AG04450 (cell line): ENCODE data around the gene SLIRP. TPM values are rescaled to one million over a fixed set of nuclear protein-coding genes. Genes with fewer than 3 reads are reported as not detected.
"Not testable (repeated sequence)": the region's sequence is repeated elsewhere in the genome, so short reads cannot be mapped to it uniquely, and the experiment has no call there.

Source experiments
- CTCF ChIA-PET: fragments of 300-600, 350-600 bp; formaldehyde crosslinking; extraction: SDS; loops from one replicate; lab custom pipeline; 2022; ENCODE audit warnings: antibody characterized with exemption, inconsistent platforms; lab: Charles Lee
- POLR2A ChIA-PET: fragments of 350-600 bp; formaldehyde crosslinking; extraction: SDS; loops from one replicate; lab custom pipeline; 2021; ENCODE audit warnings: antibody characterized with exemption, inconsistent platforms; lab: Yijun Ruan, JAX
- DNase-seq: peaks from one replicate; pipeline ENCODE4 v3.0.0-alpha.2; 2011; ENCODE audit warnings: low read depth, low spot score
- H3K27ac ChIP-seq: one replicate; pipeline ENCODE4 v1.5.1; 2012; ENCODE audit warnings: low read depth, low read length, control low read depth
- H3K27me3 ChIP-seq: one replicate; pipeline ENCODE4 v1.6.0; 2012; ENCODE audit warnings: low read length; ENCODE audit not compliant: control insufficient read depth, insufficient read depth
- H3K4me3 ChIP-seq: 2 replicates; pipeline ENCODE4 v1.5.1; 2011; ENCODE audit warnings: mild to moderate bottlenecking, low read depth, low read length, control low read depth
- H3K9me3 ChIP-seq: 2 replicates; pipeline ENCODE4 v1.5.1; 2012; ENCODE audit warnings: low read length; ENCODE audit not compliant: control insufficient read depth, insufficient read depth
- CTCF ChIP-seq: IDR thresholded peaks from 2 replicates; pipeline ENCODE4 v1.5.1; 2011; ENCODE audit warnings: low read depth, low read length, control low read depth, inconsistent platforms
- polyA plus RNA-seq: library from polyadenylated mRNA; depleted of rRNA; stranded (reverse); fragments of >200 nt; gene quantifications from 2 replicates; pipeline ENCODE4 v1.2.3, GENCODE V29; 2011

The SLIRP gene
- polyA plus RNA-seq, 1 experiment = 308 TPM

- POLR2A ChIA-PET = no interaction called here
- Histone ChIP-seq H3K4me3 (no peak overlapping the region), H3K27ac (no peak overlapping the region), H3K27me3 (no peaks in the 10 kb centered on the region), H3K9me3 (no peaks in the 10 kb centered on the region)
- CTCF ChIA-PET = no interaction called here
- no peak for DNase-seq
- TF ChIP-seq CTCF = no peak
These were observed 30.8 kb downstream of the SLIRP start for GRCh38 chr14:77738559-77739250.

GRCh38 chr14:77741438-77741837 lies 33.5 kb downstream of the SLIRP start:
- no peak overlapping the region for H3K4me3 ChIP-seq
- H3K27me3 ChIP-seq = no peaks in the 10 kb centered on the region
- POLR2A ChIA-PET = no interaction called here
- no peak for DNase-seq
- no peak overlapping the region for H3K27ac ChIP-seq
- H3K9me3 ChIP-seq = no peaks in the 10 kb centered on the region
- CTCF ChIA-PET = no interaction called here
- TF ChIP-seq CTCF = no peak

GRCh38 chr14:77746064-77746702 lies 38.3 kb downstream of the SLIRP start:
- DNase-seq = no peak
- ChIA-PET POLR2A (no interaction called here), CTCF (no interaction called here)
- H3K4me3 ChIP-seq = no peak overlapping the region
- no peak overlapping the region for H3K27ac ChIP-seq
- no peaks in the 10 kb centered on the region; the same call in 1 of the 2 replicates for H3K9me3 ChIP-seq
- no peaks in the 10 kb centered on the region for H3K27me3 ChIP-seq
- TF ChIP-seq CTCF = no peak

- POLR2A ChIA-PET, H3K27me3 ChIP-seq, H3K27ac ChIP-seq, CTCF ChIA-PET, DNase-seq, H3K9me3 ChIP-seq, H3K4me3 ChIP-seq: not testable (repeated sequence)
These were observed 39.5 kb downstream of the SLIRP start for GRCh38 chr14:77747425-77747824.

- DNase-seq = no peak
- Histone ChIP-seq H3K4me3 (no peak overlapping the region), H3K27me3 (no peaks in the 10 kb centered on the region), H3K27ac (no peak overlapping the region), H3K9me3 (no peaks in the 10 kb centered on the region; the same call in 1 of the 2 replicates)
- TF ChIP-seq CTCF = no peak
- POLR2A ChIA-PET = no interaction called here
- CTCF ChIA-PET = no interaction called here
These were observed 44.4 kb downstream of the SLIRP start for GRCh38 chr14:77752266-77752665.
